Suppressor macrophage (primary cell): ENCODE data around the gene DIAPH1.

Source experiments
- DNase-seq, 4 experiments: peaks; one replicate each; pipeline ENCODE4 v3.0.0-alpha.2; 2020 to 2022

The DIAPH1 gene

DNA sequence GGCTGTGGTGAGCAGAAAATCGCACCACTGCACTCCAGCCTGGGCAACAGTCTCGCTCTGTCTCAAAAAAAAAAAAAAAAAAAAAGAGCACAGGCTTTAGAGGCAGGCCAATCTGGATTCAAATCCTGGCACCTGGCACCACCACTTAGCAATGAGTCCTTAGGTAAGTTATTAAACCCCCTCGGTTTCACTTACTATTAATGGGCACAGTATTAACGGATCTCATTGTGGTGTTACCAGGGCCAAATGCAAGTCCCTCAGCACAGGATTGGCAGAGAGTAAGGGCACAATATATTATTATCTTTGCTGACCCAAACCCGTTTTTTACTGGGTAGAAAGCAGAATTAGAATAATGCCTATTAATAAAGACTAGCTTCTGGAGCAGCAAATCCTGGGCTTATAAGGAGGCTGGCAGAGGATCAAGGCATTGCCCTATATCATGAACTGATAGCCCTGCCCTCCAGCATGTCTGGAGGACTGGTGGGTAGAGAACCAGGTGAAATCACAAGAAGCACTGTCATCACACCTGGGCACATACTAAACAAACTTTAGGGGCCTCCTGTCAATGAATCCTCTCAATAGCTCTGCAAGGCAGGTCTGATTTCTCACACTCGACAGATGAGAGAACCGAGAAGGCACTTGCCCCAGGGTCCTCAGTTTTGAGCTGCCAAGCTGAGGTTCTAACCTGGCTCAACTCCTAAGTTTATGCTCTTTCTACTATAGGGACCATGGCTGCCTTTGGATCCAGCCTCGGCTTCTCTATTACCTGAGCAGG is 112.2 kb downstream of the DIAPH1 start:
- no peak for DNase-seq

DNA sequence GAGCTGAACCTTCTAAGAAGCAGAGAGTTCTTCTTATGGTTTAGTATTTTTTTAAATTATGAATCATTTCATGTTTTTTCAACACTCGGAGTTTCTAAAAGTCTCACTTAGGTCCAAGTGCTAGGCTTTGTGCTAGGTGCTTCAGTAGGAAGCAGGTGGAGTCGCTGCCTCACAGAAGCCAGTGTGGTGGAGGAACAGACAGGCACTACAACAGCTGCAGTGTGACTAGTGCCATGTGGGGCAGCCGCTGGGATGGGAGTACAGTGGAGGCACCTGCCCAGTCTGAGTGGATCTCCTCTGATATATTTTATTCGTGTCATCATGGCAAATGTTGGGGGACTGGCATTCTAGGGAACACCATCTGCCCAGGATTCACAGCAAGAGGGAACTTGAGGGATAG is 114.6 kb downstream of the DIAPH1 start:
- DNase-seq, result no peak

DNA sequence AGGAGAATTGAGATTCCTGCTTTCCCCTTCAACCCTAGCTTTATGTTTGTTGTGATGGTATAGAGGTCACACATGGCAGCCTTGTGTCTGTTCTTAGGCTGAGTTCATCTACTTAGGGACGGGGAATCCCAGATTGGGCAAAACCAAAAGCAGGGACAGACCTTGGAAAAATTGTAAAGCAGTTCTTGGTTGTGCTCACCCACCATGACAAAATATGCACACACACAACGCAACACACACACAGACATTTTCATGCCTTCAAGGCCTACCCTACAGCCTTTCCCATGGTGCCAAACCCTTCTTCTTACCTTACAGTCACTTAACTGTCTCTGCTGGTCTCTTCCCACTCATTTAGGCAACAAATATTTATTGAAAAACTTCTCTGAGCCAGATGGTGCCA is 115.1 kb downstream of the DIAPH1 start:
- no peak for DNase-seq

DNA sequence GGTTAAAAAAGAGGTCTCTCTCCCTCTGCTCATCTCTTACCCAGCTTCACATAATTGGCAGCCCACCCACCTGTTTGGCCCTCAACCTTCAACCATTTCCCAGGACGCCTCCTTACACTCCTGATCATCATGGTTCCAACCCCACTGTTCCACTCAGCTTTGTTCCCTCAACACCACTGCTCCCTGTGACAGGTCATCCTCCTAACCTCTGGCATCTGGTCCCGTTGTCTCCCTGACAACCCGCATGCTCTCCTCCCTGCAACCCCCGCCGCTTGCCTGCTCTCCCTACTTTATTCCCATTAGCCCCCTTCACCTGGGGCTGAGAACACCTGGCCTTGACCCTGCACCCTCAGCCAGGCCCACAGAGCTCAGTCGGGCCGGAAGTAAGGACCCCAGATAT is 117.0 kb downstream of the DIAPH1 start:
- DNase-seq, result no peak

DNA sequence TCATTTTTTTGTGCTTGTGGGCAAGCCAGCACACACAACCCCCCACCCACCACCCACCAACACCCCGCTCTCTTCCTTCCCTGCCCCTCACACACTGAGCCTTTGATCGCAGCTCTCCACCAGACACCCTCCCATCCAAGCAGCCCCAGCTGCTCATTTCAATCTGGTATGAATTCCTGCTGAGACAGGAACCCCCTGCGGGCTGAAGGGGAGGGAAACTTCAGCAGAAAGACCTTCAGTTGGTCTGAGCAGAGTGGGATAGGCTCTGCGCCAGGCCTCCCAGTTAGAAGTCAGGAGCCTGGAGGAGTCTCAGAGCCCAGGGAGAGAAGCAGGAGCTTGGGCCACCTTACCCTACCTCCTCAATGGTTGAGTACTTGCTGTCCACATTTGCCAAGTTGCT is 122.8 kb downstream of the DIAPH1 start:
- no peak for DNase-seq

DNA sequence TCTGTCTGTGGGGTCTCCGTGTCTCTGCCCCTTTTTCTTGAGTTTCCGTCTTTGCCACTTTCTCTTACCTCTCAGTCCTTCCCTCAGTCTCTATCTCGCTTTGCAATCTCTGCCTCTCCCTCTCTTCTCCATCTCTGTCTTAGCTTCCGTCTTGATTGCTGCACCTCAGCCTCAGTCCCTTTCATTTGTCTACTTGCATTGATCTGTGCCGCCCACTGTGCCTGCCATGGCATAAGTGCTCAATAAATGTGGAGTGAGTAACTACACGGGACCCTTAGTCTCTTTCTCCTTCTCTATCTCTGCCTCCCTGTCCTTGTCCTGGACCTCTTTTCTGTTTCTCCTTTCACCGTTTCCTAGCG is 123.4 kb downstream of the DIAPH1 start:
- DNase-seq, result no peak

DNA sequence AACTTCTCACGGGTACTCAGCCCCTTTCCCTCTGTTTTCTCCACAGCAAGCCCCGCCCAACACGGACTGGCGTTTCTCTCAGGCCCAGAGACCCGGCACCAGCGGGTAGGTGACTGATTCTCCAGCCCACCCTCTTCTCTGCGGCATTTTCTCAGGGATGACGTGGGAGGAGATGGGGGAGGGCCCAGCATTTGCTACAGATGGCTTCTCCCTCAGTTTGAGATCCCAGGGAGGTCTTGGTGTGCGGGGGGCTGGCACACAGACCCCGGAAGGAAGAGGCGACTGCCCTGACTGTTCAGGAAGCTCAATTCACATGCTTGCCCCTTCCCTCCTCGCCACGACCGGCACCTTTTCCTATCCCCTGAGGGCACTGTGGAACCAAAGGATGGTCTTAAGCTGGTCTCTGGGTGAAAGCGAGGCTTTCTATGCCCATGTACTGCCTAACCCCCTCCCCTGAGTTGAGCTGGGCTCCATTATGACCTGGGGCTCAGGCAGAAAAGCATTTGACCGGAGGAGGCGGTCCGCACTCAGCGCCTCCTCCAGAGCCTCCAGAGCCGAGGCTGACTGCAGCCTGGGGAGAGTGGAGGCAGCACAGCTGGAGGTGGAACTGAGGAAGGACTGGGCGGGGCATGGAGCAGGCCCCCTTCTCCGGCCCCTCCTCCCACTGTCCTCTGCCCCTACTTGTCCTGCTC is 123.9 kb downstream of the DIAPH1 start:
- DNase-seq, result no peak

DNA sequence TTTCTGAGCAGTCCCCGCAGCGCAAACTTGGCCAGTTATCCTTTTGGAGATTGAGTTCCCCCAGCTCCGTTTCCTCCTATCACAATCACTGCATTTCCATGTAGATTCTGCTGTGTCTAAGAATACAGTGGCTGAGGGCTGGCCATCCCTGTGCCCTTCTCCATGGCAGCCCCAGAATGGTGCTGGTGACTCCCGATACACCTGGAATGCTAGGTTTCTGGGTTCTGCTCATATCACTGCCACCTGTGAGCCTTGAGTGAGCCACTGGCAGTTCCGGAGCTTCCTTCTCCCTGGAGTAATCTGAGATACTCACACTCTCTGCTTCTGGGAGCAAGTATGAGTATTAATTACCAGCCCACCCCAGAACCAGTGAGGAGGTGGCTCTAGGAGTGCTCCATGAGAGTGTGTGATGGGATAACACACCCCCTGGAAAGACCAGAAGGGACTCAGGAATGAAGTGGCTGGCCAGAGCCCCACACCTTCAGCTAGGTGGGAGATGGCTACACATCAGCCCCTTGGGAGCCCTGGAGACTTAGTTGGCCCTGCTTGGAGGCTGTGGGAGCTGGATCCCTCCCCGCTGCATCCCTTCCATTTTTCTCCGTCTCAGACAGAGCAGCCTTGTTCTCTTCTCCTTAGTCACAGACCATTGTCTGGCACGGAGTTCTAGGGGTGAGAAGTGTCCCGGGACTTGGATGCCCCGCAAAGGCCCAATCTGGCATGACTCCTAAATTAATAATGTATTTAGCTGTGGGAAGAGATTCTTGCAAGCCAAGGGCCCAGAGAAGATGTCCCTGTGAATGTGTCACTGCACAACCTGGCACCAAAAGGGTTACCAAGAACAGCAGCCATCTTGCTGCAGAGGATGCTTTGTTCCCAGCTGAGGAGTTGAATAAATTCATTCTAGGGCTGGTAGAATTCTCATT is 125.0 kb downstream of the DIAPH1 start:
- DNase-seq, result no peak

DNA sequence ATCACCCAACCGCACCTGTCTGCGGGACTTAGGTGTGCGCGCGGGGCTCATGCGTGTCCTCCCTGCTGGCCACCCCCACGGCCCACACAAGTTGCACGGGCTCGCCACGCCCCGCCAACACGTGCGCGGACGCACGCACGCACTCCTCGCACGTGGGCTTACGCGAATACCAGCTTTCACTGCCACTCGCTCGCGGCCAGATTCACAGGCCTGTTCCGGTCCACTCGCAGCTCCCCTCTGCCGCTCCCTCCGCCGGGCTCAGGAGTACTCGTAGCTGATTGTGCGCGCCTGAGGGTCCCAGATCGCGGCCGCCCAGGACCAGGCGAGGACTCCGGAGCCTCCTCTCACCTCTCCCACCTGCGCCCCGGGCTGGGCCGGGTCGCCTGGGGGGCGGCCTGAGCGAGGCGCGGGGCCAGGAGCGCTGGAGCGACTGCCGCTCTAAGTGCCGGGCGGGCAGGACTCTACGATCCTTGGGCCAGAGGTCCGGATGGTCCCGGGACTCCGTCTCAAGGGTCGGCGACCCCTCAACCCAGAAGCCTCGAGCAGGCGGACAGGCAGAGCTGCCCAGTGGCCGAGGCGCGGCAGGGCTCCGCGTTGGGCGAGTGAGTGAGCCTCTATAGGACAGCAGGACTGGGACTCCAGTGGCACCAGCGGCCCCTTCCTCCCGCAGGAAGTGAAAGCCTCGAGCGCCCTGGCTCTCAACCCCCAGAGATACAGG is 126.5 kb downstream of the DIAPH1 start:
- DNase-seq, result peak in 3 of 4 experiments; percentile 40 to 65 (median 44)

DNA sequence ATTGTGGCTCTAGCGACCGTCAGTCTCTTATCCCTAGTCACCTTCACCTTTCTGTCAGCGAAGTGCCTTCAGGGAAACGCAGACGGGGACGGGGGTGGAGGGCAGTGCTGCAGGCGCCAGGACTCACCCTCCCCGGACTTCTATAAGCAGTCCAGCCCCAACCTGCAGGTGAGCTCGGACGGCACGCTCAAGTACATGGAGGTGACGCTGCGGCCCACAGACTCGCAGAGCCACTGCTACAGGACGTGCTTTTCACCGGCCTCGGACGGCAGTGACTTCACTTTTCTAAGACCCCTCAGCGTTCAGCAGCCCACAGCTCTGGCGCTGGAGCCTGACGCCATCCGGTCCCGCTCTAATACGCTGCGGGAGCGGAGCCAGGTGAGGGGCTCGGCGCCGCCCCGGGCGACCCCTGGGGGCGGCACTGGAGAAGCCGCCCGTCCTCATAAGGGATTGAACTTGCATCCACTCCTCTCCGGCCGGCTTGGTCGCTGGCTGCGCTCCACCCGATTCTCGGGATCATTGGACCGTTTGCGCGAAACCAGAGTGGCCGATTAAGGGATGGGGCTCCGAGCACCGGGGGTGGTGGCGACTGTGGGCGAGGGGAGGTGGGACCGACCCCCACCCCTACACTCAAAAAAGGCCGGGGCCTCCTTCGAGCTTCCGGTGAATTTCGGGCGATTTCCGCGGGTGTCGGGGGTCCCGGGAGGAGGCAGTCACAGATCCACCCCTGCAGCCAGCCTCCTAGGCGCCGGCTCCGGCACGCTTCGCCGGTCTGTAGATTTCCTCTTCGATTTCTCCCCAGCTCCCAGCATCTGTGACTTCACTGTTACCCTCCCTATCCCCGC is 127.3 kb downstream of the DIAPH1 start:
- no peak for DNase-seq

DNA sequence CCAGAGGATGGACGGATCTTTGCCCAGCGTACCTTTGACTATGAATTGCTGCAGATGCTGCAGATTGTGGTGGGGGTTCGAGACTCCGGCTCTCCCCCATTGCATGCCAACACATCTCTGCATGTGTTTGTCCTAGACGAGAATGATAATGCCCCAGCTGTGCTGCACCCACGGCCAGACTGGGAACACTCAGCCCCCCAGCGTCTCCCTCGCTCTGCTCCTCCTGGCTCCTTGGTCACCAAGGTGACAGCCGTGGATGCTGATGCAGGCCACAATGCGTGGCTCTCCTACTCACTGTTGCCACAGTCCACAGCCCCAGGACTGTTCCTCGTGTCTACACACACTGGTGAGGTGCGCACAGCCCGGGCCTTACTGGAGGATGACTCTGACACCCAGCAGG is 128.0 kb downstream of the DIAPH1 start:
- DNase-seq, result no peak

DNA sequence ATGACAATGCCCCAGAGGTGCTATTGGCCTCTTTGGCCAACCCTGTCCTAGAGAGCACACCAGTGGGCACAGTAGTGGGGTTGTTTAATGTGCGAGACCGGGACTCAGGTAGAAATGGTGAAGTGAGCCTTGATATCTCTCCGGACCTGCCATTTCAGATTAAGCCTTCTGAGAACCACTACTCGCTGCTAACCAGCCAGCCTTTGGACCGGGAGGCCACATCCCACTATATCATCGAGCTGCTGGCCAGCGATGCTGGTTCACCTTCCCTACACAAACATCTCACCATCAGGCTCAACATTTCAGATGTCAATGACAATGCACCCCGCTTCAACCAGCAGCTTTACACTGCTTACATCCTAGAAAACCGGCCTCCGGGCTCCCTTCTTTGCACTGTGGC is 128.5 kb downstream of the DIAPH1 start:
- no peak for DNase-seq

DNA sequence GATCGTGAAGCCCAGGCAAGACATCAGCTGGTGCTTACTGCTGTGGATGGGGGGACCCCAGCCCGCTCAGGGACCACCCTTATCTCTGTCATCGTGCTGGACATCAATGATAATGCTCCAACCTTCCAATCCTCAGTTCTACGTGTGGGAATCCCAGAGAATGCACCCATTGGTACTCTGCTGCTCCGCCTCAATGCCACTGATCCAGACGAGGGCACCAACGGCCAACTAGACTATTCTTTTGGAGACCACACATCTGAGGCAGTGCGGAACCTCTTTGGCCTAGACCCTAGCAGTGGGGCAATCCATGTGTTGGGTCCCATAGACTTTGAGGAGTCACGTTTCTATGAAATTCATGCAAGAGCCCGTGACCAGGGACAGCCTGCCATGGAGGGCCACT is 129.0 kb downstream of the DIAPH1 start:
- no peak for DNase-seq

DNA sequence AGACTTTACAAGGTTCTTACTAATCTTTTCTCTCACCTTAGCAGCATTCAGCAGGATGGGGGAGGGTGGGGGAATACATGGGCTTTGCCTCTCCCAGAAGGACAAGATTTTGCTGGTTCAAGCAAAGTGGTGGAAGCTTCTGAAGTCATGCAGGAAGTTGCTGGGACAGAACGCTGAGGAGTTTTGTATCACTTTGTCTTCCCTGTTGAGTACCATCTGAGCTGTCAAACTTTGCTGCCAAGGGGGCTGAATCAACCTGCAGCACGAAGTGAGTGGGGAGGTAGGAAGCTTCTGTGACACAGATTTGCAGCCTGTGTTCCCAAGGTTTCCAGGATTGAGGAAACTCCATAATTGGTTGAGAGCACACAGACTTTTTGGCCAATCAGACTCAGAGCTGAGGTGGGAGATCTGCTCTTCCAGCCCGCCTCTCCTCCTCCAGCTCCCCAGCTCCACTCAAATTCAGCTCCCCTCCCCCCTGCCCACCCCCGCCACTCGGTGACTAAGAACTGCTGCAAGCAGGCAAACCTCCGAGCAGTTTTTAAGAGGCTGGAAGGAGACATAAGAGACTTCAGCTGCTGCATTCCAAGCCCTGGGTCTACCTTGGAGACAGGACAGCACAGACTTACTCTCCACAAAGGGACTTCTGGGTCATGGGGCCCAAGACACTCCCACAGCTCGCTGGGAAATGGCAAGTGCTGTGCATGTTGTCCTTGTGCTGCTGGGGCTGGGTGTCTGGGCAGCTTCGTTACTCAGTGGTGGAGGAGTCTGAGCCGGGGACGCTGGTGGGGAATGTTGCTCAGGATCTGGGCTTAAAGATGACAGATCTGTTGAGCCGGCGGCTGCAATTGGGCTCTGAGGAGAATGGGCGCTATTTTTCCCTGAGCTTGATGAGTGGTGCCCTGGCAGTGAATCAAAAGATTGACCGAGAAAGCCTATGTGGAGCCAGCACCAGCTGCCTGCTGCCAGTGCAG is 129.9 kb downstream of the DIAPH1 start, which contains the start of gene PCDHGC5:
Gene PCDHGC5 (plus strand): TSS at position 491 of the 971 bp plus-strand sequence. CDS start 160 bp downstream, at position 651.
- DNase-seq, result no peak

DNA sequence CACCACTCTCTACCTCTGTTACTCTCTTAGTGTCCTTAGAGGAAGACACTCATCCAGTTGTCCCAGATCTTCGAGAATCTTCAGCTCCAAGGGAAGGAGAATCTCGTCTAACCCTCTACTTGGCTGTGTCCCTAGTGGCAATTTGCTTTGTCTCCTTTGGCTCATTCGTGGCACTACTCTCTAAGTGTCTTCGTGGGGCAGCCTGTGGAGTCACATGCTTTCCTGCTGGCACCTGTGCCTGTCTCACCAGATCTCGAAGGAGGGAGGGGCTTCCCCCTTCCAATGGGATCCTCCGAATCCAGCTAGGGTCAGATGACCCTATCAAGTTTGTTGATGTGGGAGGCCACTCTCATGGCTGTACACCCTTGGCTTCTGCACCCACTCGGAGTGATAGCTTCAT is 131.7 kb downstream of the DIAPH1 start:
- DNase-seq, result no peak

DNA sequence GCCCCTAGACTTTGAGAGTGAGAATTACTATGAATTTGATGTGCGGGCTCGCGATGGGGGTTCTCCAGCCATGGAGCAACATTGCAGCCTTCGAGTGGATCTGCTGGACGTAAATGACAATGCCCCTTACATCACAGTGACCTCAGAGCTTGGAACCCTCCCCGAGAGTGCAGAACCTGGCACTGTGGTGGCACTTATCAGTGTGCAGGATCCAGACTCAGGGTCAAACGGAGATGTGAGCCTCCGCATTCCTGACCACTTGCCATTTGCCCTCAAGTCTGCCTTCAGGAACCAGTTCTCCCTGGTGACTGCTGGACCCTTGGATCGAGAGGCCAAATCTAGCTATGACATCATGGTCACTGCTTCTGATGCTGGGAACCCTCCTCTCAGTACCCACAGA is 132.7 kb downstream of the DIAPH1 start:
- no peak for DNase-seq

DNA sequence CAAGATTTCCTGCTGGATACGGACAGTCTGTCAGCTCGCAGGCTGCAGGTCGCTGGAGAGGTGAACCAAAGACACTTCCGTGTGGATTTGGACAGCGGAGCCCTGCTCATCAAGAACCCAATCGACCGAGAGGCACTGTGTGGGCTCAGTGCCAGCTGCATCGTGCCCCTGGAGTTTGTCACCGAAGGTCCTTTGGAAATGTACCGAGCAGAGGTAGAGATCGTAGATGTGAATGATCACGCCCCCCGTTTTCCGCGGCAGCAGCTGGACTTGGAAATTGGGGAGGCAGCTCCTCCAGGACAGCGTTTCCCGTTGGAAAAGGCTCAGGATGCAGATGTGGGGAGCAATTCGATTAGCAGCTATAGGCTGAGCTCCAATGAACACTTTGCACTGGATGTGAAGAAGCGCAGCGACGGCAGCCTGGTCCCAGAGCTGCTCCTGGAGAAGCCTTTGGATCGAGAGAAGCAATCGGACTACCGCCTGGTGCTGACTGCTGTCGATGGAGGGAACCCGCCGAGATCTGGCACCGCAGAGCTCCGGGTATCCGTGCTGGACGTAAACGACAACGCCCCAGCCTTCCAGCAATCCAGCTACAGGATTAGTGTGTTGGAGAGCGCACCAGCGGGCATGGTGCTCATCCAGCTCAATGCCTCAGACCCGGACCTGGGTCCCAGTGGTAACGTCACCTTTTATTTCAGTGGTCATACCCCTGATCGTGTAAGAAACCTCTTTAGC is 133.3 kb downstream of the DIAPH1 start:
- no peak for DNase-seq

DNA sequence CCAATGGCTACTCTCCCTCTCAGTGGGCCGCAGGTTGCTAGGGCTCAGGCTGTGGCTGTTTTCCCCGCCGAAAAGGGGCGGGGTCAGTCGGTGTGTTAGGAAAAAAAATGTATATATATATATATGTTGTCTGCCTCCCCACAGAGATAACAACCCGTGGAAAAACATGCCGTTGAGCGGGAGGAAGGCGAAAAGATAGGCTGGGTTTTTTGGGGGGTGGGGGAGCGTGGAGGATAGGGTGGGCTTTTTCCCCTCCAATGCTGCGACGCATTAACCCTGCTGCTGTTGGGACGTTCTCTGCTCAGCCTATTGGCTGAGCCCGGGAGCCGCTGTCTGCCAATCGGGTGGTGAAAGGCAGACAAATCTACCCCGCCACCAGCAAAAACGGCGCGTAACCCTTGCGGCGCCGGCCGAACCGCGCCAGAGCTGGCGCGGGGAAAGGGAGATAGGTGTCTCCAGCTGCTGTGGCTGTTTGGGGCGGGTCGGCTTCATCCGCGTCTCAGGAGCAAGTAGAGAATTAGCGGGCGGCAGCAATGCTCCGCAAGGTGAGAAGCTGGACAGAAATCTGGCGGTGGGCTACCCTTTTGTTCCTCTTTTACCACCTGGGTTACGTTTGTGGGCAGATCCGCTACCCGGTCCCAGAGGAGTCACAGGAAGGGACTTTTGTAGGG is 134.0 kb downstream of the DIAPH1 start, which contains the start of gene PCDHGC4:
Gene PCDHGC4 (plus strand): TSS at position 390 of the 671 bp plus-strand sequence. CDS start 144 bp downstream, at position 534.
- DNase-seq, result no peak

DNA sequence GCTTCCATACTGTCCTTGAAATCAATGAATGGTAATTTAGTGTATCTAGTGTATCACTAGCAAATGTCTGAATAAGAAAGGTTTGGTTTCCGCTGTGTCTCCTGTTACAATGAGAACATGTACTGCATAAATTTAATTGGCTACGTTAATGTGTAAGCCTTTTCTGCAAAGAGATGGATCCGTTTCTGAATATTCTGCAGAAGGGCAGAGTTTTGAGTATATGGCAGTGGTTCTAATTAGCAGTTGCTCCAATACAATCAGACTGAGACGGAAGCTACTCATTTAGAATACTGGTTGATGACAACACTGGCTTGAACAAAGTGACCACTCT is 134.5 kb downstream of the DIAPH1 start:
- no peak for DNase-seq
